Upper lobe of left lung (tissue), 4 donors: ENCODE measurements around the gene SMAP2.
A peak's percentile ranks its signal among the peaks of the same experiment; 100 is the strongest.

Source experiments
- POLR2A ChIP-seq, 4 donors: fragments of 450-650 bp; IDR thresholded peaks; one replicate each; pipeline ENCODE4 v1.5.1; 2016 to 2017; ENCODE audit warnings: antibody characterized with exemption in 4 of 4, mild to moderate bottlenecking in 2 of 4
- TF ChIP-seq, protein P1 (sequence below), 6 experiments: fragments of 450-650 bp in 4 of 6; fragments of 200-600 bp in 2 of 6; sonication (generic) in 2 of 6; IDR thresholded peaks; one replicate each; pipeline ENCODE4 v1.5.1; 2016 to 2019; ENCODE audit warnings: antibody characterized with exemption in 6 of 6

- TF ChIP-seq, protein P1, sequence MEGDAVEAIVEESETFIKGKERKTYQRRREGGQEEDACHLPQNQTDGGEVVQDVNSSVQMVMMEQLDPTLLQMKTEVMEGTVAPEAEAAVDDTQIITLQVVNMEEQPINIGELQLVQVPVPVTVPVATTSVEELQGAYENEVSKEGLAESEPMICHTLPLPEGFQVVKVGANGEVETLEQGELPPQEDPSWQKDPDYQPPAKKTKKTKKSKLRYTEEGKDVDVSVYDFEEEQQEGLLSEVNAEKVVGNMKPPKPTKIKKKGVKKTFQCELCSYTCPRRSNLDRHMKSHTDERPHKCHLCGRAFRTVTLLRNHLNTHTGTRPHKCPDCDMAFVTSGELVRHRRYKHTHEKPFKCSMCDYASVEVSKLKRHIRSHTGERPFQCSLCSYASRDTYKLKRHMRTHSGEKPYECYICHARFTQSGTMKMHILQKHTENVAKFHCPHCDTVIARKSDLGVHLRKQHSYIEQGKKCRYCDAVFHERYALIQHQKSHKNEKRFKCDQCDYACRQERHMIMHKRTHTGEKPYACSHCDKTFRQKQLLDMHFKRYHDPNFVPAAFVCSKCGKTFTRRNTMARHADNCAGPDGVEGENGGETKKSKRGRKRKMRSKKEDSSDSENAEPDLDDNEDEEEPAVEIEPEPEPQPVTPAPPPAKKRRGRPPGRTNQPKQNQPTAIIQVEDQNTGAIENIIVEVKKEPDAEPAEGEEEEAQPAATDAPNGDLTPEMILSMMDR (IDR thresholded peaks at IDR 0.05): no peak
- peak in 1 of 4 donors; percentile 45 for TF ChIP-seq POLR2A (IDR thresholded peaks at IDR 0.05)
Observed at GRCh38 chr1:40384413-40384762, 10.9 kb downstream of the SMAP2 start.
